Neuronal stem cell (in vitro differentiated cells): ENCODE results near the gene RALGAPA2.

Source experiments
- DNase-seq: peaks from one replicate; pipeline ENCODE4 v3.0.0-alpha.2; 2013; ENCODE audit warnings: low spot score
- H2AFZ ChIP-seq: one replicate; pipeline ENCODE4 v1.6.1; 2013; ENCODE audit warnings: mild to moderate bottlenecking, low read length, inconsistent platforms
- H2AK5ac ChIP-seq: 2 replicates; pipeline ENCODE4 v1.6.1; 2013; ENCODE audit warnings: low read depth, mild to moderate bottlenecking, inconsistent platforms, low read length, moderate library complexity, mixed read lengths
- H2BK120ac ChIP-seq: 2 replicates; pipeline ENCODE4 v1.6.1; 2013; ENCODE audit warnings: low read depth, mild to moderate bottlenecking, inconsistent platforms, low read length, moderate library complexity, mixed read lengths
- H2BK12ac ChIP-seq: one replicate; pipeline ENCODE4 v1.6.1; 2013; ENCODE audit warnings: low read length, inconsistent platforms
- H2BK15ac ChIP-seq: 2 replicates; pipeline ENCODE4 v1.6.1; 2013; ENCODE audit warnings: mild to moderate bottlenecking, low read length, inconsistent platforms, mixed read lengths
- H2BK5ac ChIP-seq: one replicate; pipeline ENCODE4 v1.6.1; 2013; ENCODE audit warnings: inconsistent platforms, mild to moderate bottlenecking, low read length, moderate library complexity
- H3K14ac ChIP-seq: one replicate; pipeline ENCODE4 v1.6.1; 2013; ENCODE audit warnings: low read length, inconsistent platforms
- H3K18ac ChIP-seq: 2 replicates; pipeline ENCODE4 v1.6.1; 2013; ENCODE audit warnings: low read length, inconsistent platforms
- H3K23ac ChIP-seq: 2 replicates; pipeline ENCODE4 v1.6.1; 2013; ENCODE audit warnings: low read depth, mild to moderate bottlenecking, mixed read lengths, low read length, inconsistent platforms; ENCODE audit not compliant: poor library complexity
- H3K27ac ChIP-seq: replicated peaks from 3 replicates; pipeline ENCODE4 v1.5.1; 2013; ENCODE audit warnings: low read length, inconsistent platforms
- H3K27me3 ChIP-seq, 3 experiments: 2 replicates each; pipeline ENCODE4 v1.6.1; 2013; ENCODE audit warnings: low read length in 3 of 3, mild to moderate bottlenecking in 2 of 3, inconsistent platforms in 1 of 3, low read depth in 1 of 3, mixed read lengths in 1 of 3, moderate library complexity in 1 of 3; ENCODE audit not compliant: control insufficient read depth in 3 of 3, insufficient read depth in 3 of 3
- H3K36me3 ChIP-seq, 2 donors: replicated peaks in 1 of 2; 2 replicates each; pipeline ENCODE4 v1.6.1; 2013; ENCODE audit warnings: low read length in 2 of 2; ENCODE audit not compliant: control insufficient read depth in 2 of 2, insufficient read depth in 2 of 2
- H3K4ac ChIP-seq: 2 replicates; pipeline ENCODE4 v1.6.1; 2013; ENCODE audit warnings: inconsistent platforms, mild to moderate bottlenecking, low read length, moderate library complexity
- H3K4me1 ChIP-seq, 2 donors: 1 replicate in 1 of 2; 2 replicates in 1 of 2; pipeline ENCODE4 v1.6.1; 2013; ENCODE audit warnings: low read length in 2 of 2, low read depth in 1 of 2; ENCODE audit not compliant: control insufficient read depth in 2 of 2, insufficient read depth in 1 of 2
- H3K4me2 ChIP-seq: one replicate; pipeline ENCODE4 v1.6.1; 2013; ENCODE audit warnings: mild to moderate bottlenecking, low read length, inconsistent platforms; ENCODE audit not compliant: insufficient read depth, poor library complexity, severe bottlenecking
- H3K4me3 ChIP-seq, 2 donors: 2 replicates each; pipeline ENCODE4 v1.5.1; 2013; ENCODE audit warnings: low read length in 2 of 2, mild to moderate bottlenecking in 2 of 2, inconsistent platforms in 1 of 2, moderate library complexity in 1 of 2
- H3K79me1 ChIP-seq: one replicate; pipeline ENCODE4 v1.6.1; 2013; ENCODE audit warnings: low read depth, mild to moderate bottlenecking, inconsistent platforms, low read length, moderate library complexity
- H3K9ac ChIP-seq: one replicate; pipeline ENCODE4 v1.6.1; 2013; ENCODE audit warnings: mild to moderate bottlenecking, low read depth, low read length, inconsistent platforms; ENCODE audit not compliant: poor library complexity
- H3K9me3 ChIP-seq, 2 donors: replicated peaks in 1 of 2; 2 replicates each; pipeline versions ENCODE3 to v1.6.1; 2013; ENCODE audit warnings: low read length in 2 of 2, mild to moderate bottlenecking in 2 of 2, inconsistent platforms in 1 of 2, low read depth in 1 of 2, mixed read lengths in 1 of 2, moderate library complexity in 1 of 2; ENCODE audit not compliant: control insufficient read depth in 2 of 2, insufficient read depth in 1 of 2
- H4K8ac ChIP-seq: one replicate; pipeline ENCODE4 v1.6.1; 2013; ENCODE audit warnings: low read depth, mild to moderate bottlenecking, inconsistent platforms, low read length, moderate library complexity
- H4K91ac ChIP-seq: one replicate; pipeline ENCODE4 v1.6.1; 2013; ENCODE audit warnings: low read length, low read depth, mild to moderate bottlenecking, inconsistent platforms; ENCODE audit not compliant: poor library complexity
- WGBS, 2 donors: extraction: QIAGEN DNeasy Blood & Tissue Kit; methylation state at CpG; one replicate each; pipeline ENCODE4 v1.1.7; 2013; ENCODE audit warnings: missing lambda C conversion rate in 2 of 2, mixed read lengths in 1 of 2; ENCODE audit not compliant: insufficient read length in 2 of 2, insufficient replicate concordance in 1 of 2; ENCODE audit errors: extremely low coverage in 2 of 2; 5-methylcytosine and 5-hydroxymethylcytosine counted together

The RALGAPA2 gene

DNA sequence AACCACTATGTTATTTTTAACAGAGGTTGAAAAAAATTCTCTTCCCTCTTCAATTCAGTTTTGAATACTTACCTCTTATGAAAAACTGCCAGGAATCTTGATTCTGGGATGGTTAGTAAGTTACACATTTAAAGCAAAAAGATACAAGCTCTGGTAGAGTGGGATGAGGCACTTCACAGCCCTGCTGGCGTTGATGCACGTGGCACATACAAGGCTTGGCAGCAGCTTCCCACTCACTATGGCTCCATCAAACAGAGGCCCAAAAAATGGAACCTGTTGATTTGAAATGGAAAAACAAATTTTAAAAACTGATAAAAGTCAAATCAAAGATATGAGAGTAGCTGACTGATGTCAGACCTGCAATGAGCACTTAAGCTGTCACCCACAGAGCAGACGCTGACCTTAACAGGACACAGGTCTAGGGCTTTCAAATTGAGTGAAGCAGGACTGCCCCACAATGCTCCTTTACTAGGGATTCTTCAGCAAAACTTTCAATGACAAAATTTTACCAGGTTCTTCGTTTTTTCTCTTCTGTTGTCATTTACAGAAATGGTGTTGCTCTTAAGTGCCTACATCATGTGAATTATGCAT is 239.7 kb downstream of the RALGAPA2 start:
- Histone ChIP-seq H3K27me3 (no peaks in the 10 kb centered on the region), H4K8ac (no peak overlapping the region), H4K91ac (no peak overlapping the region), H3K18ac (no peak overlapping the region), H2BK120ac (no peak overlapping the region), H3K23ac (no peak overlapping the region), H3K27ac (no peak overlapping the region), H3K4me1 (peaks cover 4 to 10% of the 10 kb centered on the region in 2 donors), H3K4ac (no peak overlapping the region), H3K9me3 (no peaks in the 10 kb centered on the region), H3K9ac (no peak overlapping the region), H2AK5ac (no peak overlapping the region), H2BK15ac (no peak overlapping the region), H3K79me1 (no peaks in the 10 kb centered on the region), H2AFZ (no peak overlapping the region), H2BK5ac (no peak overlapping the region), H3K4me3 (no peak overlapping the region), H3K14ac (no peak overlapping the region), H2BK12ac (no peak overlapping the region), H3K36me3 (peaks cover 0 to 1% of the 10 kb centered on the region in 2 donors), H3K4me2 (no peak overlapping the region)
- DNase-seq = no peak
- no CpG with 5 or more reads among the region's 4 CpGs for WGBS, 2 donors

DNA sequence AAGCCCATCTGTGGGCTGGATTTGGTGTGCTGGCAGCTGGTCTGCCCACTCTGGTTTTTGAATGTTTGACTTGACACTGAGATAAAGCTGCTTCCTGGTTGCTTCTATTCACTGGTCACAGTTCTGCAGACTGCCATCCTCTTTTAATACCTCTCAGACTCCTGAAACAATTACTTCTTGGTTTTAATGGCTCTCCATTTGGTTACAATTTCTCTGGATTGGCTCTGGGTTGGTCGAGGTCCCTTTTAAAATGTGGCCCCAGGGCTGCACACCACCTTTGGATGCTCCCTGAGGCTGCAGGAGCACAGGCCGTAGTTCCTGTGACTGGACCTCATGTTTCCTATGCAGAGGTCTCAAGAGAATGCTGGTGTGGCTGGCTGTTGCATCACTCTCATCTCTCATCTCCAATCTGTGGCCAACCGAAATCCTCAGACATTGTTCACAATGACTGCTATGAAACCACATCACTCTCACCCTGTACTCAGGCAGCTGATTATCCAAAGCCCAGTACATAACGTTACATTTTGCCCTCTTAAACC is 246.0 kb downstream of the RALGAPA2 start:
- Histone ChIP-seq H2BK15ac (no peak overlapping the region), H2BK5ac (no peak overlapping the region), H4K8ac (no peak overlapping the region), H3K36me3 (peaks cover 0 to 1% of the 10 kb centered on the region in 2 donors), H3K14ac (no peak overlapping the region), H2AFZ (no peak overlapping the region), H2BK120ac (no peak overlapping the region), H2AK5ac (no peak overlapping the region), H3K4ac (no peak overlapping the region), H3K18ac (no peak overlapping the region), H3K4me3 (no peak overlapping the region), H3K27me3 (no peaks in the 10 kb centered on the region), H3K4me2 (no peak overlapping the region), H3K9me3 (no peaks in the 10 kb centered on the region), H3K4me1 (peaks cover 22 to 51% of the 10 kb centered on the region in 2 donors), H3K9ac (no peak overlapping the region), H3K23ac (no peak overlapping the region), H4K91ac (no peak overlapping the region), H3K79me1 (no peaks in the 10 kb centered on the region), H3K27ac (no peak overlapping the region), H2BK12ac (no peak overlapping the region)
- no peak for DNase-seq
- WGBS, 2 donors = no CpG with 5 or more reads among the region's 4 CpGs

DNA sequence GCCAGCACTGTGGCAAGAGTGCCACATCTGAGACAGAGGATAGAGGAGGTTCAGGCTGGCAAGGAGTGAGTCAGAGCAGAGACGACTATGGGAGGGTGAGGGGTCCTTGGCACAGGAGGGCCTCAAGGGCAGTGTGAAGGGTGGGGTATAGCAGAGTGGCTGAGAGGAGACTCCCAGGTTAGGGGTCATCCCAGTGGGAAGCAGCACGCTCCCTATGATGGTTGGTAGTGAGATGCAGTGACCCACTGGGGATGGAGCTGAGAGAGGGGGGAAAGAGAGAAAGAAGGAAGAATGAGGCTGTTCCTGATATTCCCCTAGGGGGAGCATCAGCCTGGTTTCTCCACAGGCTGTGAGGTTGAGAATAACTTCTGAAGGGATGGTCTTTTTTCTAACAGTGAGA is 247.2 kb downstream of the RALGAPA2 start:
- Histone ChIP-seq H3K18ac (peak overlapping the region; percentile 78), H3K9me3 (no peaks in the 10 kb centered on the region), H3K36me3 (peaks cover 0 to 1% of the 10 kb centered on the region in 2 donors), H4K91ac (no peak overlapping the region), H3K27ac (peak overlapping the region; percentile 65), H3K4ac (no peak overlapping the region), H2BK120ac (no peak overlapping the region), H3K27me3 (no peaks in the 10 kb centered on the region), H3K14ac (no peak overlapping the region), H3K9ac (peak overlapping the region; percentile 26), H4K8ac (no peak overlapping the region), H3K4me1 (peaks cover 24 to 60% of the 10 kb centered on the region in 2 donors), H3K4me3 (no peak overlapping the region), H3K23ac (no peak overlapping the region), H2AFZ (peak overlapping the region; percentile 54), H3K4me2 (peak overlapping the region; percentile 26), H2BK12ac (peak overlapping the region; percentile 27), H3K79me1 (no peaks in the 10 kb centered on the region), H2BK5ac (no peak overlapping the region), H2AK5ac (peak overlapping the region; percentile 7), H2BK15ac (peak overlapping the region; percentile 32)
- no CpG with 5 or more reads among the region's 2 CpGs for WGBS, 2 donors
- no peak for DNase-seq

DNA sequence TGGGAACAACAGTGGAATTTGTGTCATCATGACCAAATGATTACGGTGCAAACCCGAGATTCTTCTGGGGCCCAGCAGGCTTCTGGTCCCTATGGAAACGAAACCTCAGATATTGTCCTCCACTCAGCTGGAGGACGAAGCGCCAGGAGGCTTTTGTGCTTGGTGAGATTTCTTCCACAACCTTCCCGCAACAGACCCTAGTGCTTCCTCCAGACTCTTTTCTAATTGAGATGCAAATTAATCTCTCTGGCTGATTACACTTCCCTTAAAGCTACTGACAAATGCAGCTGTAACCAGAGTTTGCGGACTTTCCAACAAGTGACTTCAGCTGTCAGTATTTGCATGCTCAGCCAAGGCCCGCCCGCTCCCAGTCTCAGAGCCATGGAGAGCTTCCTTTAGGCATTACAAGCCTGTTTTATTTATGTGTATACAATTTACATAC is 248.5 kb downstream of the RALGAPA2 start:
- H3K4me1 ChIP-seq = peaks cover 24 to 61% of the 10 kb centered on the region in 2 donors
- no peaks in the 10 kb centered on the region for H3K79me1 ChIP-seq
- H3K36me3 ChIP-seq = peaks cover 0 to 1% of the 10 kb centered on the region in 2 donors
- no peak overlapping the region for H3K14ac ChIP-seq
- no peaks in the 10 kb centered on the region for H3K27me3 ChIP-seq
- H3K4me2 ChIP-seq = no peak overlapping the region
- H2AFZ ChIP-seq = peak overlapping the region; percentile 16
- peak overlapping the region; percentile 75 for H3K27ac ChIP-seq
- WGBS, 2 donors = no CpG with 5 or more reads among the region's 9 CpGs
- no peak overlapping the region for H3K4ac ChIP-seq
- H3K23ac ChIP-seq = no peak overlapping the region
- peak; percentile 85 for DNase-seq
- H3K9ac ChIP-seq = no peak overlapping the region
- no peak overlapping the region for H4K91ac ChIP-seq
- no peak overlapping the region for H4K8ac ChIP-seq
- H2BK5ac ChIP-seq = no peak overlapping the region
- no peak overlapping the region for H3K4me3 ChIP-seq
- H3K9me3 ChIP-seq = peaks cover 0 to 2% of the 10 kb centered on the region in 2 donors
- no peak overlapping the region for H2BK12ac ChIP-seq
- H2BK120ac ChIP-seq = no peak overlapping the region
- no peak overlapping the region for H2AK5ac ChIP-seq
- no peak overlapping the region for H3K18ac ChIP-seq
- H2BK15ac ChIP-seq = no peak overlapping the region
